Measurements from ENCODE around the gene COX6B2.

COX6B2 gene

GRCh38 chr19:55311797-55312196 is 42.7 kb downstream of the COX6B2 start:
- no peak for DNase-seq

GRCh38 chr19:55311397-55311796 is 43.1 kb downstream of the COX6B2 start:
- no peak for DNase-seq

- DNase-seq, result no peak
These were observed 44.0 kb downstream of the COX6B2 start for GRCh38 chr19:55310498-55310897.

GRCh38 chr19:55309448-55309847 is 45.1 kb downstream of the COX6B2 start:
- no peak for DNase-seq

GRCh38 chr19:55308281-55308680 is 46.2 kb downstream of the COX6B2 start:
- DNase-seq, result no peak

GRCh38 chr19:55306712-55307111 is 47.8 kb downstream of the COX6B2 start:
- no peak for DNase-seq

GRCh38 chr19:55305983-55306562 is 48.4 kb downstream of the COX6B2 start:
- no peak for DNase-seq

GRCh38 chr19:55305491-55305890 is 49.0 kb downstream of the COX6B2 start:
- peak; percentile 54 to 65 for DNase-seq

- no peak for DNase-seq
These were observed 49.5 kb downstream of the COX6B2 start for GRCh38 chr19:55304980-55305379.

- DNase-seq, result peak in 1 of 2 donors; percentile 24
These were observed 50.1 kb downstream of the COX6B2 start for GRCh38 chr19:55304279-55304978.

- DNase-seq, result no peak
These were observed 51.0 kb downstream of the COX6B2 start for GRCh38 chr19:55303477-55303876.

GRCh38 chr19:55302318-55302703 is 52.2 kb downstream of the COX6B2 start:
- no peak for DNase-seq

- peak; percentile 93 for DNase-seq
These were observed 52.8 kb downstream of the COX6B2 start for GRCh38 chr19:55301459-55302317.

- DNase-seq, result no peak
These were observed 53.5 kb downstream of the COX6B2 start for GRCh38 chr19:55300886-55301458.

GRCh38 chr19:55299991-55300390 is 54.5 kb downstream of the COX6B2 start:
- no peak for DNase-seq

All from CD4-positive, alpha-beta T cell treated with Interleukin-4 for 1 hour (primary cell).